Epithelial cell of umbilical artery (primary cell): Measurements from ENCODE around the gene OR52E4. TPM values are rescaled to one million over a fixed set of nuclear protein-coding genes. Genes with fewer than 3 reads are reported as not detected.

Source experiments
- total RNA-seq: library from RNA; depleted of rRNA; stranded (reverse); fragments of >200 nt; gene quantifications from 2 replicates; pipeline ENCODE4 v1.2.3, GENCODE V29; 2014

Gene OR52E4
- not detected in 2 replicates for total RNA-seq

DNA sequence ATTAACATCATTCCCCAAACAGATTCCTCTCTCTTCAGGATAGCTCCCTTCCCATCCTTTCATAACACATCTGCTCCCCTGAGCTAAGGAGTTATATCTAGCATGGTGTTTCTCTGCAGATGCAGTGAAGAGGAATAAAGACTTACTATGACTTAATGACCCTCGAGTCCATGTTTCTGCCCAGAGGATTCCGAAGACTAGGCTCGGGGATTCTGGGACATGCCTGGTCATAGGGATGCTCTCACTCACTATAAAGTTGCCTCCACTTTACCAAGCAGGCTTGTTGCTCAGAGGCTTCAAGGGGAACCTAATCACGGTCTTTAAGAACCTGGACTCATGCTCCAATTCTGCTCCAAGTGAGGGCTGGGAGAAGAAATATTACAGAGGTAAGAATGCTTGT, at the start of gene OR52E4:
OR52E4 (plus strand) TSS at position 301 of the 400 bp plus-strand sequence. CDS start 3,664 bp downstream, outside the sequence.

DNA sequence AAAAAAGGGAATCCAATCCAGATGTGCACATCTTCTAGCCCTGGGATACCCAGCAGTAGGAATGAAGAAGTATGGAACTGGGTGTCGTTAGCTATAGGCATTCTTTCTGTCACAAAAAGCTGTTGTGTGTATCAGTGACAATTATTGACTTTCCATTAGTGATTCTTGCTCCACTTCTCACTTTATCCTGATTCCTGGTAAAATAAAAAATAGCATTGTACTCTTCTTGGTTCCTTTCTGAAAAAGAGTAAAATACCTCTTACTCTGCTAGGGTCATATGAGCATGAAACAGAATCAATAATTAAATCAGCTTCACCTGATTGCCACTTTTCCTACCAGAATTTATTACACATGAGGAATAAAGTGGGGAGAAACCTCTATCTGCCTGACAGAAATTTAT, 38.6 kb upstream of the OR52E4 start, which contains the start of gene OR52E6:
OR52E6 (minus strand) TSS at position 101 of the 400 bp plus-strand sequence; CDS start at position 101, 0 bp downstream.

DNA sequence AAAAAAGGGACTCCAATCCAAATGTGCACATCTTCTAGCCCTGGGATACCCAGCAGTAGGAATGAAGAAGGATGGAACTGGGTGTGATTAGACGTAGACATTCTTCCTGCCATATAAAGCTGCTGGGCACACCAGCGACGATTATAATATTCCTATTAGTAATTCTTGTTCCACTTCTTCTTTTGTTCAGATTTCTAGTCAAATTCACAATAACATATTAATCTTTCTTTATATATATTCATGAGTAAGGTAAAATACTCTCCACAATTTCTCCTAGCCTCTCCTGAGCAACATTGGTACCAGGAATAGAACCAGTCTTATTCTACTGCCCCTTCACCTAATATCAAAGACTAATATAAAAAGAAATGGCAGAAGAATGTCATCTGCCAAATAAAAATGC, 22.8 kb upstream of the OR52E4 start, which contains the start of gene OR52E8:
OR52E8 (minus strand) TSS at position 101 of the 400 bp plus-strand sequence; CDS start at position 101, 0 bp downstream.

DNA sequence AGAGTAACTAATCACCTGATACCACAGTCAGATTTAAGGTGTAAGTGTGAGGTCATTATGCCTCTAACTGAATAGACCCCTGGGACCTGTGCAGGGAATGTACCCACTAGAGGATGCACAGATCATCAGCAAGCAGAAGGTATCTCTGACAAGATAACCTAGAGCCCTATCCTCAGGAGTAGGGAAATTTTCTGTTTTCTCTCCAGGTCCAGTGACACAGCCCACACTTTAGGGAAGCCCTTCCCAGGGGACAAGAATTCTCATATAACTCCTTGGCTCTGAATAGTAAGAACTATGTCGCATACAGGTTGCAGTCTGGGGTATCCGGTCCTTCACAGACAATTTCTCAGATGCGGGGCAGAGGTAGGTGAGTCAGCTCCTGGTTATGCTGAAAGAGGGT, 12.5 kb downstream of the OR52E4 start, which contains the start of gene OR52E5:
OR52E5 (plus strand) TSS at position 301 of the 400 bp plus-strand sequence. CDS start 7,569 bp downstream, outside the sequence.

Other genes with a start within 250 kb of the OR52E4 start
- gene TRIM5, start 195.6 kb upstream of the OR52E4 start, total RNA-seq, result 84.8 and 97.6 TPM in 2 replicates
- gene TRIM22, start 190.8 kb upstream of the OR52E4 start, total RNA-seq, result 89.6 and 196 TPM in 2 replicates
- gene OR56B1, start 144.2 kb upstream of the OR52E4 start, total RNA-seq, result not detected in 2 replicates
- not detected in 2 replicates for gene OR52N4, start 126.4 kb upstream of the OR52E4 start, total RNA-seq
- not detected in 2 replicates for gene OR52N5, start 97.3 kb upstream of the OR52E4 start, total RNA-seq
- not detected in 2 replicates for gene OR52N1, start 89.4 kb upstream of the OR52E4 start, total RNA-seq
- gene OR52N2, start 71.7 kb upstream of the OR52E4 start, total RNA-seq, result not detected in 2 replicates
- gene OR52E6, start 38.7 kb upstream of the OR52E4 start, total RNA-seq, result not detected in 2 replicates
- gene OR52E8, start 22.9 kb upstream of the OR52E4 start, total RNA-seq, result not detected in 2 replicates
- gene OR52E5, start 12.6 kb downstream of the OR52E4 start, total RNA-seq, result not detected in 2 replicates
- gene OR56A3, start 61.6 kb downstream of the OR52E4 start, total RNA-seq, result not detected in 2 replicates
- not detected in 2 replicates for gene OR56A5, start 87.9 kb downstream of the OR52E4 start, total RNA-seq
- gene OR52L1, start 106.4 kb downstream of the OR52E4 start, total RNA-seq, result not detected in 2 replicates
- not detected in 2 replicates for gene OR56A4, start 126.3 kb downstream of the OR52E4 start, total RNA-seq
- gene OR56A1, start 150.1 kb downstream of the OR52E4 start, total RNA-seq, result under 0.01 TPM in 1 of 2 replicates, not detected in the other
- not detected in 2 replicates for gene OR56B4, start 227.1 kb downstream of the OR52E4 start, total RNA-seq